SW480 (cell line): ENCODE measurements around the gene DAGLA.
"Not testable (repeated sequence)": the region's sequence is repeated elsewhere in the genome, so short reads cannot be mapped to it uniquely, and the experiment has no call there.

Experiments used
- DNase-seq: peaks from one replicate; pipeline ENCODE4 v3.0.0-alpha.2; 2016; ENCODE audit warnings: low spot score

DAGLA gene

DNA sequence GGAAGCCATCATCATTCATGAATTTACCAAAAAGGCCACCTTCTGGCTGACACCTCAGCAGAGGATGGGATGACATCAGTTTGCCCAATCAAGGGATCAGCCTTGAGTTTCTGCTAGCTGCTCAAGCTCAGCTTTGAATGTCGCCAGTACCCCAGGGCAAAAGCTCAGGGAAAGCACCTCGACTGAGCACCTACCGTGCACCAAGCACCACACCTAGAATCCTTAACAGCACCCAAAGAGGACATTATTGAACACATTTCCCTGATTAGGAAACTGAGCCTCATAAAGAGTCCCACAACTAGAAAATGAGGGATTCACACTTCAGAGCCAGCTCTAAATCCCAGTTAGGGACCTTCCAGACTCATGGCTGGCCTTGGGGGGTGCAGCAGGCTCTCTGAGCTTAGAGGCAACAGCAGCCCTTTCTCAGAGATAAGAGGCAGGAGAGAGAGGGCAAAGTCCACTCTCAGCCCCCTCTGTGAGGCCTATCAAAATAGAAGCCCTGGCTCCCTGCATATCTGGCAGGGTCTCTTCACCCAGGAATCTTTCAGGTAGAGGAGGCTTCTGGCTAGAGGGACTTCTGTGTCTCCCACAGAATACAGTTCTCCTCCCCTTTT, 13.4 kb upstream of the DAGLA start:
- no peak for DNase-seq

DNA sequence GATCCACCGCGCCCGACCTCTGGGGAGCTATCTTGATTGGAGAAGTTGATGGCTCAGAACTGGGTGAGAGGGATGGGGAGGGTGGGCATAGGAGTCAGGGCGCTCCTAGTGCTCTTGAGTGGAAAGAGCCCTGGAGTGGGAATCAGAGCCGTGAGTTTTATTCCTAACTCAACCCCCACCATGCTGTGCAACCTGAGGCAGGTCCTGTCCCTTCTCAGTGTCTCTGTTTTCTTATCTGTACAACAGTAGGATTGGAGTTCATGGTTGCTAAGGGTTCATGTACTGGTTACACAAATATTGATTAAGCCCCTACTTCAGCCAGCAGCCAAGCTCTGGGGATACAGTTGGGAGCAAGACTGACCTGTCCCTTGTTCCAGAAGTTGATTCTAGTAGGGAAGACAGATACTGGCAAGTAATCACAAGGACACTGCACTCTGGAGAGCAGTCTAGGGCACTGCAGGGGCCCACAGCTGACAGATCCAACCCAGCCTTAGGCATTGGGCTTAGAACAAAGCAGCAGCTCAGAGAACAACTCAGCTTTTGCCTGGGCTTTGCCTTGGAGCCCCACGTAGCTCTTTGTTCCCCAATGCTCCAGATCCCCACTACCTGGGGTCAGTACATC, 12.4 kb upstream of the DAGLA start:
- no peak for DNase-seq

DNA sequence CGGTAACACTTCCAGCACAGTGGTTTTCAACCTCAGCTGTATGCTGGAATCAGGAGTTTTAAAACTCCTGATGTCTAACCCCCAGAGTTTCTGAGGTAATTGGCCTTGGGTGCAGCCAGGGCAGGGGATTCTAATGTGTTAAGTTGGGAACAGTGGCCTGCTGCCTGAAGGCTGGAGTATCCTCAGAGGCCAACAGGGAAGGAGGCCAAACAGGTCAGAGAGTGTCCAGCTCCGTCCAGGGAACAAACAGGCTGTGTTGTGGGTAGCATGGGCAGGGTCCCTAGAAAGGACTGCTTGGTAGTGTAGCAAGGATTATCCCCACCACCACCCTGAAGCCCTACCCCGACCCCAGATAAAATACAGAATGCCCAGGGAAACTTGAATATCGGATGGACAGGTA, 10.8 kb upstream of the DAGLA start:
- DNase-seq = no peak

DNA sequence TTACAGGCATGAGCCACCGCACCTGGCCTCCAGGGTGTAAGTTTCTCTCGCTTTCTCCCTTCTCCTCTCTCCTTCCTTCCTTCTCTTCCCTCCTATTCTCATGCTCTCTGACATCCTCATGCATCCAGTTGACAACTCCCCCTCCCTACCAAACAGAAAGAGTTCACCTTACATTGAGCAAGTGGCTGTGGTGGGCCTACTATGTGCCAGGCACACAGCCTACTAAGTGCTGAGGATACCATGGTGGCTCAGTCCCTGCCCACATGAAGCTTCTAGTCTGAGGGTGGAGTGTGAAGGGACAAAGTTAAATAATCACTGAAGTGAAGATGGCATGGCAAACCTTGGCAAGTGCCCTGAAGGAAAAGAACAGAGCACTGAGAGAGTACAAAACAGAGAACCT, 9.6 kb upstream of the DAGLA start:
- no peak for DNase-seq

DNA sequence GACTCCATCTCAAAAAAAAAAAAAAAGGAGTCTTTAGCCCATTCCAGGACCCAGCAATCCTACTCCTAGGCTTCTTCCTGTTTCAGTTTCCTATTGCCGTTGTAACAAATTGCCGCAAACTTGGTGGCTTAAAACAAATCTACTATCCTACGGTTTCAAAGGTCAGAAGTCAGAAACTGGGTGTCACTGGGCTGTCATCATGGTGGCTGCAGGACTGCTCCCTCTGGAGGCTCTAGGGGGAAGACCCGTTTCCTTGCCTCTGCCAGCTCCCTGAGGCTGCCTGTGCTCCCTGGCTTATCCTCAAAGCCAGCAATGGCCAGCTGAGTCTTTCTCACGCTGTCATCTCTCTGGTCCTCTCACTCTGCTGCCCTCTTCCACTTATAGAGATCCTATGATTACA, 8.7 kb upstream of the DAGLA start:
- peak; percentile 50 for DNase-seq

DNA sequence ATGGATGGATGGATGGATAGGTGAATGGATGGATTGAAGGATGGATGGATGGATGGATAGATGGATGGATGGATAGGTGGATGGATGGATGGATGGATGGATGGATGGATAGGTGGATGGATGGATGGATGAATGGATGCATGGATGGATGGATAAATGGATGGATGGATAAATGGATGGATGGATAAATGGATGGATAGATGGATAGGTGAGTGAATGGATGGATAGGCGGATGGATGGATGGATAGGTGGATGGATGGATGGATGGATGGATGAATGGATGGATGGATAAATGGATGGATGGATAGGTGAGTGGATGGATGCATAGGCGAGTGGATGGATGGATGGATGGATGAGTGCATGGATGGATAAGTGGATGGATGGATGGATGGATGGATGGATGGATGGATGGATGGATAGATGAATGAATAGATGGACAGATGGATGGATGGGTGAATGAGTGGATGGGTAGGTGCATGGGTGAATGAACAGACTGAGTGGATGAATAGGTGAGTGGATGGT, 6.2 kb upstream of the DAGLA start:
- not testable (repeated sequence) for DNase-seq

DNA sequence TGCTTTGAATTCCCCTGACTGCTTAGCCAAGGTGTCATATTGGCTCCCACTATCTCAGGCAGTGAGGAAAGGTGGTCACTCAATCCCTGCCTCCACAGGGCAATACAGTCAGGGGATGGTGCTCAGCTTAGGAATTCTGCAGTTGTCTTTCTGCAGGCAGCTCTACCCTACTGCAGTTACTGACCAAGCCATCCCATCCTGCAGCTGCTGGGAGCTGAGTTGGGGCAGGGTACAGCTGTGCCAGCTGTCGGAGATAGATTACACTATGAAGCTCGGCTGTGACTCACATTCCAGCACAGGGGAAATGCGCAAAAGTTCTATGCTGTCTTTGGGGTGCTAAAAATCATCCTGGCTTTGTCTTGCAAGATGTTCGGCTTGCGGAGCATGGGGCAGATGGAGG, 4.4 kb upstream of the DAGLA start:
- no peak for DNase-seq

DNA sequence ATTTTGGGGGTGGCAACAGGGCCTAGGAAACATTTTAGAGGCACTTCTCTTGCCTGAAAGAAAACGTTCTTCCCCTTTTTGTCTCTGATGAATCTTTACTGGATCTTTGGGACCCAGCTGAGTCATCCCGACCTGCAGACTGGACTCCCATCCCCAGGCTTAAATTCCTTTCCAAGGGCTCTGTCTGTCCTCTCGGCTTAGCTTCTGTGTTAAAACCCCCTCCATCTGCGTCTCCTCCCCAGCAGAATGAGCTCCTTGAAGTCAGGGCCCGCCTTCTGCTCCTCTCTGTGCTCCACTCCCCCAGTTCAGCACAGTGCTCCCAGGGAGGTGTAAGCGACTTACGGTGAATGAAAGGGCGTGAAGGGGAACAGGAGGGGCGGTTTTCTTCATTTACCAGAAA, 895 bp upstream of the DAGLA start:
- no peak for DNase-seq

DNA sequence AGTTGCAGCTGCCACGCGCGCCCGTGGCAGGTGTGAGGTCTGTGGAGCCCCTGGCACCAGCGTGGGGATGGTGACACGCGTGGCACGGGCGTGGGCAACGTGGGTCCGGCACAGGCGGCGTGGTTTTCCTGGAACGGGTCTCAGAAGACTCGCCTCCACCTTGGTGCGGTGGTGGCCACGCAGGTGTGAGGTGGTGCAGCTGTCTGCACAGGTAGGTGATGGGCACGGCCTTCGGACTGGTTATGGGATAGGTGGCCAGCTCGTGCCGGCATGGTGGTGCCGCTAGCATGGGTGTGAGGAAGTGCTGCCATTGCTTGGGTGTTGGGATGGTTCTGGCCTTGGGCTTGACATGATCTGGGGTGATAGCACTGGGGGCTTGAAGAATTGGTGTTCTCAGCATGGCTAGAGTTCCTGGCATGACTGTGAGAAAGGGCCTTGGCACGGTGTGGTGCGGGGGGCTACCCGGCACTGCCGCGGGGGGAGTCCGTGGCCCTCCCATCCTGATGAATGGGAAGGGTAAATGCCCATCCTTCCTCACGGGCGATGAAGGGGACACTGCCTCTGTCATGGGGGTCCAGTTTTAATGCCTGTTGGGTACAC, 531 bp downstream of the DAGLA start:
- DNase-seq = no peak

DNA sequence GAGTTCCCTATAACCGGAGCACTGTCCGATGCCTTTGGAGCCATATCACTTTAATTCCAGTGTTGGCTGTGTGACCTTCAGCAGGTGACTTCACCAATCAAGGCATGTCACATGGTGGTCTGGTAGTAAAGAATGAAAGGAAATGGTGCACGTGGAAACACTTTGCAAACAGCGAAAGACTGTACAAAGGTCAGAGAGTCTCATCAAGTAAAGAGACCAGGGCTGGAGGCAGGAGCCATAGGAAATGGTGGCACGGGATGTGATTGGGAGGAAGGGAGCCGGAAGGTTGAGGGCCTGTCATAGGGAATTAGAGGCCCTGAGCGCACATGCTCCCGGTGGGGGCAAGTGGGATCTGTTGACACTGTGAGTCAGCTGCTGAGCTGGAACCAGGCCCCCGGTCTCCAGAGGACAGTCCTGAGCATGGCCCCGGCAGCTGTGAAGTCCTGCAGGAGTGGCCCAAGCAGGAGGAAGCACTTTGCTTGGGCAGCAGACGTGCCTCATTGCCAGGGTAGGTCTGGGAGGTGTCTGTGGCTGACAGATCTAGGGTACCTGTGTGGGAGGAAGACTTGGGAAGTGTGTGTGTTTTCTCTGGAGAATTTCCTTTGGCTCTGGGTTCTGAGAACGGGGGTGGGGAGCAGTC, 2.0 kb downstream of the DAGLA start:
- peak; percentile 53 for DNase-seq

DNA sequence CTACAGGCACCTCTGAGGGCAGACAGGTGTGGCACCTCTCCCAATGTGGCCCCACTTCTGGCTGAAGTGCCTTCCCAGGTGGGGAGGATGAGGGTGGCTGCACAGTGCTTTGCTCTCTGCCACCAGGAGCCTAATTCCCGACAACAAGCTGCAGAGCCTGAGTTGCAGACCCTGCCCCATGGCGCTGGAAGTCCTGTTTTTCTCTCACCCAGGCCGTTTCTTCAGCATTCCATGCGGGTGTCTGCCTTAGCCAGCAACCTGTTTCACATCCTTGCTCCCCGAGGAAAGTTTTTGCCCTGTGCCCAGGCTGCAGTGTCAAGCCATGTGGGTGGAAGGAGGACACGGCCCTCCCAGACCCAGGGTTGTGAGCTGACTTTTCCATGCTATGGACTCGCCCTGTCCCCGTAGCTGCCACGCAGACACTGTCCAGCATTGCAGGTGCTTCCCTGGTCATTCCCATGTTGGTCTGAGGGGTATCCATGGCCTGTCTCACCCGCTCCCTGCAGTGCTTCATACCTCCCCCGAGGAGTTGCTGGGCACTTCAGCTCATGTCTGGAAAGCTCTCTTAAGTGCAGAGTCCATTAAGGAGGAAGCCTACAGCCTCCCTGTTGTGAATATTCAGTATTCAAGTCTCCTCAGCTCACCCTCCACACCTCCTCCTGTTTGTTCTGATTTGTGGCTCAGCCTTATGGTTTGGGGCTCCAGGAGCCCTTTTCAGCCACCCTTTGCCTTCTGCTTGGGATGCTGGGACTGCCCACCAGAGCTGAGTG, 2.9 kb downstream of the DAGLA start:
- DNase-seq = no peak

DNA sequence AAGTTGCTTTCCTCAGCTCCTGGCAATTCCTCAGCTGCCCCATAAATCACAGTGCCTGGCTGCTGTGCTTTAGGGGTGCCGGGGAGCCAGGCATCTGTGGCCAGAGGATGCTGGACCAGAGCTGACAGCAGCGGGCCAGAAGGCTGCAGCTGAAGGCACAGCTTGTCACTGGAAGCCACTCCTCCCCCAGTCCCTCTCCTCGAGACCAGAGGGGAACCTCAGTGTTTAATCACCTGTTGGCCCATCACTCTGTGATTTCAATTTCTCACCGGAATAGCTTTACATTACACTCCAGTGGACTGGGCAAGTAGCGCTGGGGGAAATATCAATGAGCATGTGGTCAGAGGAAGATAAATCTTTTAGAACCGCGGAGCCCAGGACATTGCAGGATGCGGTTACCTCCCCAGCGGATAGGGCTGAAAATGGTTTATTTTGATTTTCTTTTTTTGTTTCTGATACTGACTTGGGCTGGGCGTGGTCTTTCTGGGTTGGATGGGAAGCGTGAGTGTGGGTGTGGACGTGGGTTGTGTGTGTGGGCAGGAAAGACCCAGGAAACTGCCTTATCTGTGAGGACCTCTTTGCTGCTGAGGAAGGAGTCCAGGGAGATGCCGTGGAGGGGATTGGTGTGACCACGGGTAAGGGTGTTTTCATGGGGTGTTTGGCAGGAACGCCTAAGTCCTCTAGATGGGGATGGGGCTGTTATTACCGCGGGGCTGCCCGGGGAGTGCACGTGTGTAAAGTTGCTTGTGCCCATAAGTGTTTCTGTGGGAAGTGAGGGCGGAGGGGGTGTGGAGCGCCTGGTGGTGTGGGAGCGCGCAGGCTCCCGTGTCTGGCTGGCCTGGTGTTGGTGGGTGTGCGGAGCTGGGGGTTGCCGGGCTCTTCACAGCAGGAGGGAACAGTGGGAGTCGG, 4.0 kb downstream of the DAGLA start:
- DNase-seq = peak; percentile 51

DNA sequence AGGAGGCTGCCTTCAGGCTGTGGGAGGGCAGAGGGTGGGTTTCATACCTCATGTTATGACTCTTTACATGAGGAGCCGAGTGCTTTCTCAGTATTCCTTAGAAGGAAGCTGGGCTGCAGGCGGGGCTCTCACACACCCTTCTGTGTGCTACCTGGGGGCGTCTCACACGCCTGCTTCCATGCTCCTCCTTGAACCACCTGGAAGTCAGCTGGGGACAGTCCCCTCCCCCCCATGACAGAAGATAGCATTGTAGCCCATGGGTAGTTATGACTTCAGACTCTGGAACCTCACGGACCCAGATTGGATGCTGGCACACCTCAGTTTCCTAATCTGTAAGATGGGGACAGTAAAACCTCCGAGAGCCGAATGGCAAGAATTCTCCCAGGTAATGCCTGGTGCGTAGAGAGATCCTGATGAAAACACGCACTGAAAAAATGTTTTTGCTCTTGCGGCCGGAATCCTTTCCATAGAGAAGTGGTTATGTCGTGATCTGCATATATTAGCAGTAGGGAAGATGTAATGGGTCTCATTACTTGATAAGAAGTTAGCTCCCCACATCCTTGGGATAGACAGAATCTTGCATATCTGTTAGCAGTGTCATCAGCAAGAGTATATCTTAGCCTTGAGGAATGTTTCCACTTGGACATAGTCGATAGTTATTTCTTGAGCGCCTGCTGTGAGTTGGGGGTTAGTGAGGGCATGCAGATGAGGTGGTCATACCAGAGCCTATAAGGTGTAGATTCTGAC, 4.9 kb downstream of the DAGLA start:
- no peak for DNase-seq

DNA sequence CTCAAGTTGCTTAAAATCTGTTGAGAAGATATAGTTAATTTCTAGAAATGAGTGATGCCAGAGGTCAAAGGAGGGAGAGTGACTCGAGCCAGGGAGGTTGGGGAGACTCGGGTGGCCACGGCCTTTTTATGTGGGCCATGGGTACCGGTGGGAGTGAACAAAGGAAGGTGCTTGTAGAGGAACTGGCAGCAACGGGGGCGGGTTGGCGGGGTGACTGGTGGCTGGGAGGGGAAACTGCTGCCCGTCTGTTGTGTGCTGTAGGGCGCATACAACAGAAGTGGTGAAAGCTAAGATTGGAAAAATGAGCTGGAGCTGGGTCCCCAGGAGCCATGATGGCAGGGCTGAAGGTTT, 5.4 kb downstream of the DAGLA start:
- DNase-seq = no peak

DNA sequence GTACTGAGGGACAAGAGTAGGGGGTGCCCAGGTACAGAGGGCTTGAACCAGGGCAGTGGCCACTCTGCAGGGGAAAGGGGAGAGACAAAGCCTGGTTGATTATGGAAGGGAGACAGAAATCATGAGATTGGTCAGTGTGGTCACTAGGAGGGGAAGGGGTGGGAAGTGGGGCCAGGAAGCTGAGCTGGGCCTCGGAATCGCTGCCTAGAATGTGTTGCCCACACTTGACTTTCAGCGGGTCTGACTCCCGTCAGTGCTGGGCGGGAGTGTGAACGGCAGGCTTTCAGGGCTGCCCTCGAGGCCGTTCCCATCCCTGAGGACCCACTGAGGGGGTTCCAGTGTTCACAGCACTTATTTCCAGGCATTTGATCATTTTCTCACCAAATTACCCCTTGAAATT, 5.9 kb downstream of the DAGLA start:
- DNase-seq = no peak

DNA sequence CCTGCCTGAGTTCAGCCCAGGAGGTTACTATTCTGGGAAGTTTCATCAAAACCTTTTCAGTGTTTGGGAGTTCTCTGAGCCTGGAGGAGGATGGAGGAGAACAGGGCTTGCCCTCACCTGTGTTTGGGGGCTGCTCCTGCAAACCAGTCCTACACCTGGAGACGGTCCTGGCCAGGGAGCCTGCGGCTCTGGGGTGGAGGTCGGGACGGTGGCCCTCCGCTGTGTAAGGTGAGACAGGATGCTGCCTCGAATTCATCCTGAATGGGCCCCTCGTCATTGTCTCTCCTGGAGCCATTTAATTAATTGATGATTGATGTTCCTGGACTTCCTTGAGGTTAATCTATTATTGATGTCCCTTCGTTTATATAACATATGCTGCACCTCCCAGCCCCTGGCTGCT, 6.3 kb downstream of the DAGLA start:
- DNase-seq = no peak

DNA sequence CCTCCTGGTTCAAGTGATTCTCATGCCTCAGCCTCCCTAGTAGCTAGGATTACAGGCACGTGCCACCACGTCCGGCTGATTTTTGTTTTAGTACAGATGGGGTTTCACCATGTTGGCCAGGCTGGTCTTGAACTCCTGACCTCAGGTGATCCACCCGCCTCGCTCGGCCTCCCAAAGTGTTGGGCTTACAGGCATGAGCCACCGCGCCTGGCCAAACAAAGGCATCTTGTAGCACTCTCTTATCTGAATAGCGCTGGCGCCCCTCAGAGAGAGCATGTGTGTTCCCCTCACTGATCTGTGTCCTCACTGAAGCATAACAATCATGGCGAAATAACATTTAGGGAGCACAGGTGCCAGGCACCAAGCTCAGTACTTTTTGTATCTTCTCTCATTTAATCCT, 7.2 kb downstream of the DAGLA start:
- DNase-seq = no peak

DNA sequence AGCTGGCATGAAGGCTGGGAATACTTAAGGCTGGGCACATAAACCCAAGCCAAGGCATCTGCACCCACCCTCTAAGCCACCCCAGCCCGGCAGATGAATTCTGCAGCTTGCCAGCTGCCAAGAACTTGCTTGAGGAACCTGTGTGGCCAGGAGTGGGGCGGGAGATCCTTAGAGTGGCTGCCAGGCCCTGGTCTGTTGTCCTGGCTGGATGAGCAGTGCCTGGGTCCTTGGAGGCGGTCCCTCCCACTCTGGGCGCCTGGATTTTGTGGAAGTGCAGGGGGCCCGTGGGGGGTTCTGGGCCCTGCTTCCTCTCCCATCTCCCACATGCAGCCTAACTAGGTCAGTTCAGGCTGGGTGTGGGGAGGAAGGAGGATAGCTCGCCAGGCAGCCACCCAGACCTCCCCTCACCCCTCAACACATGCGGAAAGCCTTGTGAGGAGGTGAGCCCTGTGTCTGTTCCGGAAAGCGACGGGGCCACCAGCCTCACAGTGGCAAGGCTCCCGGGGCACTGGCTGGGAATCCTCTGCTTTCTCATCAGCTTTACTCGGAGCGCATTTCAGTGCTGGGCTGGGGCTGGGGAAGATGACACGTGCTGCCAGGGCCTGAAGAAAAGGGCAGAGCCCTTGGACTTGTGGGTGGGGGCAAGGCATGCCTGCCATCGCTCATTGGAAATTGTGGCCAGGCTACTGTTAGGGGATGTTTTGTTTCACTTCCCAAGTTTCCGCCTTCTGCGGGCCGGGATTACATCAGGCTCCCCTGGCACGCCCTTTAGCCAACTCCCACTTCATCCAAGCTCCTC, 8.4 kb downstream of the DAGLA start:
- DNase-seq = peak; percentile 72

DNA sequence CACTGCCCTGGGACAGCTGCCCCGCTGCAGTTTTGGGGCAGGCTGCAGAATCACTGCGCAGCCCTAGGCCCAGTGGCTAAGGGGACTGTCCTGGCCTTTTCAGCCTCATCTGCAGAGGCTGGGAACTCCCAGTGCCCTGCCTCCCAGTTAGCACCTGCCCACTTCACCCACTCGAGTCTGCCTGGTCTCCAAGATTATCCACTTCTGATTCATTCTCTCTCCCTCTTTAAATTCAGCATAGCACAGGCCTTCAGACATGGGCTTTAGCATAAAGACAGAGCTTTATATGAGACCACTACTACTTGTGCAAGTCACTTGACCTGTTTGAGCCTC, 8.9 kb downstream of the DAGLA start:
- DNase-seq = no peak
